ENCODE results near the gene NECAB2.
"Not testable (repeated sequence)": the region's sequence is repeated elsewhere in the genome, so short reads cannot be mapped to it uniquely, and the experiment has no call there.

GRCh38 chr16:83950862-83951399 lies 17.1 kb upstream of the NECAB2 start:
- TF ChIP-seq, protein P1, sequence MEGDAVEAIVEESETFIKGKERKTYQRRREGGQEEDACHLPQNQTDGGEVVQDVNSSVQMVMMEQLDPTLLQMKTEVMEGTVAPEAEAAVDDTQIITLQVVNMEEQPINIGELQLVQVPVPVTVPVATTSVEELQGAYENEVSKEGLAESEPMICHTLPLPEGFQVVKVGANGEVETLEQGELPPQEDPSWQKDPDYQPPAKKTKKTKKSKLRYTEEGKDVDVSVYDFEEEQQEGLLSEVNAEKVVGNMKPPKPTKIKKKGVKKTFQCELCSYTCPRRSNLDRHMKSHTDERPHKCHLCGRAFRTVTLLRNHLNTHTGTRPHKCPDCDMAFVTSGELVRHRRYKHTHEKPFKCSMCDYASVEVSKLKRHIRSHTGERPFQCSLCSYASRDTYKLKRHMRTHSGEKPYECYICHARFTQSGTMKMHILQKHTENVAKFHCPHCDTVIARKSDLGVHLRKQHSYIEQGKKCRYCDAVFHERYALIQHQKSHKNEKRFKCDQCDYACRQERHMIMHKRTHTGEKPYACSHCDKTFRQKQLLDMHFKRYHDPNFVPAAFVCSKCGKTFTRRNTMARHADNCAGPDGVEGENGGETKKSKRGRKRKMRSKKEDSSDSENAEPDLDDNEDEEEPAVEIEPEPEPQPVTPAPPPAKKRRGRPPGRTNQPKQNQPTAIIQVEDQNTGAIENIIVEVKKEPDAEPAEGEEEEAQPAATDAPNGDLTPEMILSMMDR (IDR thresholded peaks at IDR 0.05): not testable (repeated sequence)
- TF ChIP-seq POLR2AphosphoS5, POLR2A, EP300 (IDR thresholded peaks at IDR 0.05): not testable (repeated sequence)

Measured in suprapubic skin (tissue), 4 donors.